GM12864 (cell line): ENCODE results near the gene CSNK2A3.

Experiments
- DNase-seq: peaks from one replicate; pipeline ENCODE4 v3.0.0-alpha.2; 2011; ENCODE audit warnings: low read depth
- H3K4me3 ChIP-seq: 2 replicates; pipeline ENCODE4 v1.5.1; 2011; ENCODE audit warnings: mild to moderate bottlenecking, low read depth, low read length, control low read depth
- TF ChIP-seq, protein P1 (sequence below): IDR thresholded peaks from 2 replicates; pipeline ENCODE4 v1.5.1; 2011; ENCODE audit warnings: low read depth, mild to moderate bottlenecking, moderate library complexity, low read length, control low read depth, inconsistent platforms; ENCODE audit errors: missing control alignments

Gene CSNK2A3

GRCh38 chr11:11380883-11381282 is 27.8 kb upstream of the CSNK2A3 start:
- no peak for DNase-seq
- no peak overlapping the region for H3K4me3 ChIP-seq
- TF ChIP-seq, protein P1, sequence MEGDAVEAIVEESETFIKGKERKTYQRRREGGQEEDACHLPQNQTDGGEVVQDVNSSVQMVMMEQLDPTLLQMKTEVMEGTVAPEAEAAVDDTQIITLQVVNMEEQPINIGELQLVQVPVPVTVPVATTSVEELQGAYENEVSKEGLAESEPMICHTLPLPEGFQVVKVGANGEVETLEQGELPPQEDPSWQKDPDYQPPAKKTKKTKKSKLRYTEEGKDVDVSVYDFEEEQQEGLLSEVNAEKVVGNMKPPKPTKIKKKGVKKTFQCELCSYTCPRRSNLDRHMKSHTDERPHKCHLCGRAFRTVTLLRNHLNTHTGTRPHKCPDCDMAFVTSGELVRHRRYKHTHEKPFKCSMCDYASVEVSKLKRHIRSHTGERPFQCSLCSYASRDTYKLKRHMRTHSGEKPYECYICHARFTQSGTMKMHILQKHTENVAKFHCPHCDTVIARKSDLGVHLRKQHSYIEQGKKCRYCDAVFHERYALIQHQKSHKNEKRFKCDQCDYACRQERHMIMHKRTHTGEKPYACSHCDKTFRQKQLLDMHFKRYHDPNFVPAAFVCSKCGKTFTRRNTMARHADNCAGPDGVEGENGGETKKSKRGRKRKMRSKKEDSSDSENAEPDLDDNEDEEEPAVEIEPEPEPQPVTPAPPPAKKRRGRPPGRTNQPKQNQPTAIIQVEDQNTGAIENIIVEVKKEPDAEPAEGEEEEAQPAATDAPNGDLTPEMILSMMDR, result no peak

DNA sequence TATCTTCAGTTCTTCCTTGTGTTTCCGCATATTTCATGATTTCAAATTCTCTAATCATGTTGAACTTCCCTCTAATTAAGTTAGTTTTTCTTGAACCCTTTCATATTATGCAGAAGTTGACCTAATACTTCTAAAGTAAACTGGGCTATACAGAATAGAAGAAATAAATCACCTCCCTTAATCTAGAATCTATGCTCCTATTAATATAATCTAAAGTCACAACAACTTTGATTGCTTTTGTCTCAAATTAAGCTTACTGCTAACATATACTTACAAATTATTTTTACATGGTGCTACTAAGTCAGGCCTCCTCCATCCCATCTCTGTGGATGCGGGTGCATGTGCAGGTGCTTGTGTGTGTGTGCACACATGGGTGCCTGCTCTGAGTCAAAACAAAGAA is 27.3 kb upstream of the CSNK2A3 start:
- DNase-seq, result no peak
- TF ChIP-seq, protein P1, result no peak
- H3K4me3 ChIP-seq, result no peak overlapping the region

GRCh38 chr11:11379661-11380060 is 26.6 kb upstream of the CSNK2A3 start:
- no peak for DNase-seq
- TF ChIP-seq, protein P1, result no peak
- no peak overlapping the region for H3K4me3 ChIP-seq

- H3K4me3 ChIP-seq, result no peak overlapping the region
- TF ChIP-seq, protein P1, result no peak
- DNase-seq, result no peak
Observed at GRCh38 chr11:11378184-11378940, 25.3 kb upstream of the CSNK2A3 start.

DNA sequence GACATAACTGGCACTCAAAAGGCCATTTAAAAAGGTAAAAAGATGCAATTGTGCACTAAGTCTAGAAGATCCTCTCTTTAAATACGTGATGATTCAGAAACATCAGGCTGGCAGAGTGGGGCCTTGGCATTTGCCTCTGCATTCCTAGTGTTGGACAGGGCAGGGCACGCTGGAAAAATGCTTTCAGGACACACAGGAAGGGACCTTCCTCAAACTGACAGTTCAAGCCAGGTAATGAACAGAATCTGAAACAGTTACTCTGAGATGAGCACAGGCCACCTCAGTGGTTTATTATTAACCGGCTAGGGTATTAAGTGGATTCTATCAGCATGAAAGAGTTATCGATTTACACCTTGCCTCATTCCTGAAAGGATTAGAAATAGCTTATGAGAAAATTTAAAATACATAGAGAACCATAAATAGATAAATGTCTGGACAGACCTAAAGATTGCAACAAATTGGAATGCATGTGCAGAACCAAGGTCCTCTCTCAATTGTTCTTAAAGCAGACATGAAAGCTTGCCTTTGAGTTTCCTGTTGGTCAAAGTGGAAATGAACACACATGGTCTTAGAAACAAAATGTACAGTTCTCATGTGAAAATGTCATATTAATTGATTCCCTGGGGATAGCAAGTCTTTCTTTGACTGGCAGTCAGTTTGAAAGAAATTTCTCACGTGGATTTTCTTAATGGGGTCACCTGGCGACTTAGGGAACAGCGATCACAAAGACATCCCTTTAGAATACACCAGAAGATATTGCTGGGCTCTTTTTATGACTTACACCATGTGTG is 21.5 kb upstream of the CSNK2A3 start:
- no peak overlapping the region for H3K4me3 ChIP-seq
- DNase-seq, result no peak
- TF ChIP-seq, protein P1, result no peak

DNA sequence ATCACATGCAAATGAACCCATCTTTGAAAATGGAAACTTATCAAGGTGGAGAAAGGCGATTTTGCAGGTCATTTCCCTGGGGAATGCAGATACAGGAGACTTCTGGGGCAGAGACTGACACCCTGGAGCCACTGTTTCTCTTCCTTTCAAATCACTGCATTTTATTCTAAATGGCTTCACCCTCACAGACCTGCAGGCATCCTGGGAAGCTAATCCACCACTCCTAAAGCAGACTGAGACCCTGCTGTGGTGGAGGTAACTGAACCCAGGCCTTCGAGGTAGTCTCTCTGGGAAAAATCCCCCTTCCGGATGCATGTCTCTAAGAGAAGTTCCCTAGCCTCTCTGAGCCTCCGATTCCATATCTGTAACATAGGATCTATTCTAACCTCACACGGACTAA is 20.9 kb upstream of the CSNK2A3 start:
- H3K4me3 ChIP-seq, result no peak overlapping the region
- no peak for DNase-seq
- TF ChIP-seq, protein P1, result no peak
